ENCODE measurements around the gene USP17L12. TPM values are rescaled to one million over a fixed set of nuclear protein-coding genes. Genes with fewer than 3 reads are reported as not detected.
"Not testable (repeated sequence)": the region's sequence is repeated elsewhere in the genome, so short reads cannot be mapped to it uniquely, and the experiment has no call there.

USP17L12 gene, protein sequence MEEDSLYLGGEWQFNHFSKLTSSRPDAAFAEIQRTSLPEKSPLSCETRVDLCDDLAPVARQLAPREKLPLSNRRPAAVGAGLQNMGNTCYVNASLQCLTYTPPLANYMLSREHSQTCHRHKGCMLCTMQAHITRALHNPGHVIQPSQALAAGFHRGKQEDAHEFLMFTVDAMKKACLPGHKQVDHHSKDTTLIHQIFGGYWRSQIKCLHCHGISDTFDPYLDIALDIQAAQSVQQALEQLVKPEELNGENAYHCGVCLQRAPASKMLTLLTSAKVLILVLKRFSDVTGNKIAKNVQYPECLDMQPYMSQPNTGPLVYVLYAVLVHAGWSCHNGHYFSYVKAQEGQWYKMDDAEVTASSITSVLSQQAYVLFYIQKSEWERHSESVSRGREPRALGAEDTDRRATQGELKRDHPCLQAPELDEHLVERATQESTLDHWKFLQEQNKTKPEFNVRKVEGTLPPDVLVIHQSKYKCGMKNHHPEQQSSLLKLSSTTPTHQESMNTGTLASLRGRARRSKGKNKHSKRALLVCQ
- not detected in 2 replicates for total RNA-seq (2014; rRNA removed; shearing (Covaris generic))
- not detected in 2 replicates for polyA plus RNA-seq (2015; cell fraction: cytosol; rRNA removed)
- polyA plus RNA-seq (2015; cell fraction: nucleus; rRNA removed): not detected in 2 replicates

DNA sequence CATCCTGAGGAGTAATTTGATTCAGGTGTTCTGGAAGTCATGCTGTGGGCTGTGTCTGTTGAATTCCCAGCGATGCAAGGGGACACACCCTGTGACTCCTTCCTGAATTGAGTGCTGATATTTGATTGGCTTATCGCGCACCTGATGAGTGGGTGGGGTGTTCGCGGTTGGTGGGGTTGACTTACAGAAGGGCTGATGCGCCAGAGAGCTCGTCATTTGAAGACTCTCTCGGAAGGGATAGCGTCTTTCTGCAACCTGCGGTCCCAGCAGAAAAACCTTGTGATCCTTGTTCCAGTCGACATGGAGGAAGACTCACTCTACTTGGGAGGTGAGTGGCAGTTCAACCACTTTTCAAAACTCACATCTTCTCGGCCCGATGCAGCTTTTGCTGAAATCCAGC is at the start of gene USP17L12:
Gene USP17L12 (plus strand): TSS at position 301 of the 400 bp plus-strand sequence. CDS start 0 bp downstream, at position 301.
- in situ Hi-C loops (cut with HindIII; ENCODE audit: low pct_unique_long_range_greater_than_20kb, low sequenced_read_pairs); DNase-seq (ENCODE audit: low read depth, low spot score): not testable (repeated sequence)

DNA sequence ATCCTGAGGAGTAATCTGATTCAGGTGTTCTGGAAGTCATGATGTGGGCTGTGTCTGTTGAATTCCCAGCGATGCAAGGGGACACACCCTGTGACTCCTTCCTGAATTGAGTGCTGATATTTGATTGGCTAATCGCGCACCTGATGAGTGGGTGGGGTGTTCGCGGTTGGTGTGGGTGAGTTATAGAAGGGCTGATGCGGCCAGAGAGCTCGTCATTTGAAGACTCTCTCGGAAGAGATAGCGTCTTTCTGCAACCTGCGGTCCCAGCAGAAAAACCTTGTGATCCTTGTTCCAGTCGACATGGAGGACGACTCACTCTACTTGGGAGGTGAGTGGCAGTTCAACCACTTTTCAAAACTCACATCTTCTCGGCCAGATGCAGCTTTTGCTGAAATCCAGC is 9.6 kb upstream of the USP17L12 start, which contains the start of gene USP17L10:
Gene USP17L10 (plus strand): TSS at position 301 of the 400 bp plus-strand sequence. CDS start 0 bp downstream, at position 301.
- DNase-seq (ENCODE audit: low read depth, low spot score); in situ Hi-C loops (cut with HindIII; ENCODE audit: low pct_unique_long_range_greater_than_20kb, low sequenced_read_pairs): not testable (repeated sequence)

DNA sequence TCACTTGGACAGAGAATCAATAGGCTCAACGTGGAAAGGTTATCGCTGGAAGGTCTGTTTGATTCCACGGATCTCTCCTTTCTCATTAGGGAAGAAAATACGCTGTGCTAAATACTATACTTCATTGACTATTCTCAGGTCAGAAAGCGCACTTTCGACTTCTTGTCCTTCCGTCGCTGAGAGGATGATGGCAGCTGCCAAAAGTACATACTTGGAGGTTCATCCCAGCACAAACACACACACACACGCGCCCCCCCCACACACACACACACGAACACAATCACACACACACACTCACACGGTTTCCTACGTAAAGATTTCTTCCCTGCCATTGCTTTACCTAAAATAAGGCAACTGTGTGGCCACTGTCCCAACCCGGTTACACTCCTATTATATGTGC is 5.3 kb upstream of the USP17L12 start:
- in situ Hi-C loops (cut with HindIII; ENCODE audit: low pct_unique_long_range_greater_than_20kb, low sequenced_read_pairs); DNase-seq (ENCODE audit: low read depth, low spot score): not testable (repeated sequence)

DNA sequence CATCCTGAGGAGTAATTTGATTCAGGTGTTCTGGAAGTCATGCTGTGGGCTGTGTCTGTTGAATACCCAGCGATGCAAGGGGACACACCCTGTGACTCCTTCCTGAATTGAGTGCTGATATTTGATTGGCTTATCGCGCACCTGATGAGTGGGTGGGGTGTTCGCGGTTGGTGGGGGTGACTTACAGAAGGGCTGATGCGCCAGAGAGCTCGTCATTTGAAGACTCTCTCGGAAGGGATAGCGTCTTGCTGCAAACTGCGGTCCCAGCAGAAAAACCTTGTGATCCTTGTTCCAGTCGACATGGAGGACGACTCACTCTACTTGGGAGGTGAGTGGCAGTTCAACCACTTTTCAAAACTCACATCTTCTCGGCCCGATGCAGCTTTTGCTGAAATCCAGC is 4.8 kb upstream of the USP17L12 start, which contains the start of gene USP17L11:
Gene USP17L11 (plus strand): TSS at position 301 of the 400 bp plus-strand sequence. CDS start 0 bp downstream, at position 301.
- in situ Hi-C loops (cut with HindIII; ENCODE audit: low pct_unique_long_range_greater_than_20kb, low sequenced_read_pairs); DNase-seq (ENCODE audit: low read depth, low spot score): not testable (repeated sequence)

DNA sequence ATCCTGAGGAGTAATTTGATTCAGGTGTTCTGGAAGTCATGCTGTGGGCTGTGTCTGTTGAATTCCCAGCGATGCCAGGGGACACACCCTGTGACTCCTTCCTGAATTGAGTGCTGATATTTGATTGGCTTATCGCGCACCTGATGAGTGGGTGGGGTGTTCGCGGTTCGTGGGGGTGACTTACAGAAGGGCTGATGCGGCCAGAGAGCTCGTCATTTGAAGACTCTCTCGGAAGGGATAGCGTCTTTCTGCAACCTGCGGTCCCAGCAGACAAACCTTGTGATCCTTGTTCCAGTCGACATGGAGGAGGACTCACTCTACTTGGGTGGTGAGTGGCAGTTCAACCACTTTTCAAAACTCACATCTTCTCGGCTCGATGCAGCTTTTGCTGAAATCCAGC is 4.6 kb downstream of the USP17L12 start, which contains the start of gene USP17L13:
Gene USP17L13 (plus strand): TSS at position 301 of the 400 bp plus-strand sequence. CDS start 0 bp downstream, at position 301.
- in situ Hi-C loops (cut with HindIII; ENCODE audit: low pct_unique_long_range_greater_than_20kb, low sequenced_read_pairs); DNase-seq (ENCODE audit: low read depth, low spot score): not testable (repeated sequence)

DNA sequence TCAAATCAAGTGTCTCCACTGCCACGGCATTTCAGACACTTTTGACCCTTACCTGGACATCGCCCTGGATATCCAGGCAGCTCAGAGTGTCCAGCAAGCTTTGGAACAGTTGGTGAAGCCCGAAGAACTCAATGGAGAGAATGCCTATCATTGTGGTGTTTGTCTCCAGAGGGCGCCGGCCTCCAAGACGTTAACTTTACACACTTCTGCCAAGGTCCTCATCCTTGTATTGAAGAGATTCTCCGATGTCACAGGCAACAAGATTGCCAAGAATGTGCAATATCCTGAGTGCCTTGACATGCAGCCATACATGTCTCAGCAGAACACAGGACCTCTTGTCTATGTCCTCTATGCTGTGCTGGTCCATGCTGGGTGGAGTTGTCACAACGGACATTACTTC is 10.3 kb downstream of the USP17L12 start:
- in situ Hi-C loops (cut with HindIII; ENCODE audit: low pct_unique_long_range_greater_than_20kb, low sequenced_read_pairs); DNase-seq (ENCODE audit: low read depth, low spot score): not testable (repeated sequence)

DNA sequence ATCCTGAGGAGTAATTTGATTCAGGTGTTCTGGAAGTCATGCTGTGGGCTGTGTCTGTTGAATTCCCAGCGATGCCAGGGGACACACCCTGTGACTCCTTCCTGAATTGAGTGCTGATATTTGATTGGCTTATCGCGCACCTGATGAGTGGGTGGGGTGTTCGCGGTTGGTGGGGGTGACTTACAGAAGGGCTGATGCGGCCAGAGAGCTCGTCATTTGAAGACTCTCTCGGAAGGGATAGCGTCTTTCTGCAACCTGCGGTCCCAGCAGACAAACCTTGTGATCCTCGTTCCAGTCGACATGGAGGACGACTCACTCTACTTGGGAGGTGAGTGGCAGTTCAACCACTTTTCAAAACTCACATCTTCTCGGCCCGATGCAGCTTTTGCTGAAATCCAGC is 14.1 kb downstream of the USP17L12 start, which contains the start of gene USP17L15:
Gene USP17L15 (plus strand): TSS at position 301 of the 400 bp plus-strand sequence. CDS start 0 bp downstream, at position 301.
- in situ Hi-C loops (cut with HindIII; ENCODE audit: low pct_unique_long_range_greater_than_20kb, low sequenced_read_pairs); DNase-seq (ENCODE audit: low read depth, low spot score): not testable (repeated sequence)

DNA sequence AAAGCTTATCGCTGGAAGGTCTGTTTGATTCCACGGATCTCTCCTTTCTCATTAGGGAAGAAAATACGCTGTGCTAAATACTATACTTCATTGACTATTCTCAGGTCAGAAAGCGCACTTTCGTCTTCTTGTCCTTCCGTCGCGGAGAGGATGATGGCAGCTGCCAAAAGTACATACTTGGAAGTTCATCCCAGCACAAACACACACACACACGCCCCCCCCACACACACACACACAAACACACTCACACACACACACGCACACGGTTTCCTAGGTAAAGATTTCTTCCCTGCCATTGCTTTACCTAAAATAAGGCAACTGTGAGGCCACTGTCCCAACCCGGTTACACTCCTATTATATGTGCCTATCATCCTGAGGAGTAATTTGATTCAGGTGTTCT is 18.5 kb downstream of the USP17L12 start:
- in situ Hi-C loops (cut with HindIII; ENCODE audit: low pct_unique_long_range_greater_than_20kb, low sequenced_read_pairs); DNase-seq (ENCODE audit: low read depth, low spot score): not testable (repeated sequence)

DNA sequence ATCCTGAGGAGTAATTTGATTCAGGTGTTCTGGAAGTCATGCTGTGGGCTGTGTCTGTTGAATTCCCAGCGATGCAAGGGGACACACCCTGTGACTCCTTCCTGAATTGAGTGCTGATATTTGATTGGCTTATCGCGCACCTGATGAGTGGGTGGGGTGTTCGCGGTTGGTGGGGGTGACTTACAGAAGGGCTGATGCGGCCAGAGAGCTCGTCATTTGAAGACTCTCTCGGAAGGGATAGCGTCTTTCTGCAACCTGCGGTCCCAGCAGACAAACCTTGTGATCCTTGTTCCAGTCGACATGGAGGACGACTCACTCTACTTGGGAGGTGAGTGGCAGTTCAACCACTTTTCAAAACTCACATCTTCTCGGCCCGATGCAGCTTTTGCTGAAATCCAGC is 23.6 kb downstream of the USP17L12 start, which contains the start of gene USP17L17:
Gene USP17L17 (plus strand): TSS at position 301 of the 400 bp plus-strand sequence. CDS start 0 bp downstream, at position 301.
- in situ Hi-C loops (cut with HindIII; ENCODE audit: low pct_unique_long_range_greater_than_20kb, low sequenced_read_pairs); DNase-seq (ENCODE audit: low read depth, low spot score): not testable (repeated sequence)

DNA sequence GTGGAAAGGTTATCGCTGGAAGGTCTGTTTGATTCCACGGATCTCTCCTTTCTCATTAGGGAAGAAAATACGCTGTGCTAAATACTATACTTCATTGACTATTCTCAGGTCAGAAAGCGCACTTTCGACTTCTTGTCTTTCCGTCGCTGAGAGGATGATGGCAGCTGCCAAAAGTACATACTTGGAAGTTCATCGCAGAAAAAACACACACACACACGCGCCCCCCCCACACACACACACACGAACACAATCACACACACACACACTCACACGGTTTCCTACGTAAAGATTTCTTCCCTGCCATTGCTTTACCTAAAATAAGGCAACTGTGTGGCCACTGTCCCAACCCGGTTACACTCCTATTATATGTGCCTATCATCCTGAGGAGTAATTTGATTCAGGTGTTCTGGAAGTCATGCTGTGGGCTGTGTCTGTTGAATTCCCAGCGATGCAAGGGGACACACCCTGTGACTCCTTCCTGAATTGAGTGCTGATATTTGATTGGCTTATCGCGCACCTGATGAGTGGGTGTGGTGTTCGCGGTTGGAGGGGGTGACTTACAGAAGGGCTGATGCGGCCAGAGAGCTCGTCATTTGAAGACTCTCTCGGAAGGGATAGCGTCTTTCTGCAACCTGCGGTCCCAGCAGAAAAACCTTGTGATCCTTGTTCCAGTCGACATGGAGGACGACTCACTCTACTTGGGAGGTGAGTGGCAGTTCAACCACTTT is 28.2 kb downstream of the USP17L12 start, which contains the start of gene USP17L18:
Gene USP17L18 (plus strand): TSS at position 678 of the 728 bp plus-strand sequence. CDS start 0 bp downstream, at position 678.
- in situ Hi-C loops (cut with HindIII; ENCODE audit: low pct_unique_long_range_greater_than_20kb, low sequenced_read_pairs); DNase-seq (ENCODE audit: low read depth, low spot score): not testable (repeated sequence)

DNA sequence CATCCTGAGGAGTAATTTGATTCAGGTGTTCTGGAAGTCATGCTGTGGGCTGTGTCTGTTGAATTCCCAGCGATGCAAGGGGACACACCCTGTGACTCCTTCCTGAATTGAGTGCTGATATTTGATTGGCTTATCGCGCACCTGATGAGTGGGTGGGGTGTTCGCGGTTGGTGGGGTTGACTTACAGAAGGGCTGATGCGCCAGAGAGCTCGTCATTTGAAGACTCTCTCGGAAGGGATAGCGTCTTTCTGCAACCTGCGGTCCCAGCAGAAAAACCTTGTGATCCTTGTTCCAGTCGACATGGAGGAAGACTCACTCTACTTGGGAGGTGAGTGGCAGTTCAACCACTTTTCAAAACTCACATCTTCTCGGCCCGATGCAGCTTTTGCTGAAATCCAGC is 33.1 kb downstream of the USP17L12 start, which contains the start of gene USP17L19:
Gene USP17L19 (plus strand): TSS at position 301 of the 400 bp plus-strand sequence. CDS start 0 bp downstream, at position 301.
- in situ Hi-C loops (cut with HindIII; ENCODE audit: low pct_unique_long_range_greater_than_20kb, low sequenced_read_pairs); DNase-seq (ENCODE audit: low read depth, low spot score): not testable (repeated sequence)

DNA sequence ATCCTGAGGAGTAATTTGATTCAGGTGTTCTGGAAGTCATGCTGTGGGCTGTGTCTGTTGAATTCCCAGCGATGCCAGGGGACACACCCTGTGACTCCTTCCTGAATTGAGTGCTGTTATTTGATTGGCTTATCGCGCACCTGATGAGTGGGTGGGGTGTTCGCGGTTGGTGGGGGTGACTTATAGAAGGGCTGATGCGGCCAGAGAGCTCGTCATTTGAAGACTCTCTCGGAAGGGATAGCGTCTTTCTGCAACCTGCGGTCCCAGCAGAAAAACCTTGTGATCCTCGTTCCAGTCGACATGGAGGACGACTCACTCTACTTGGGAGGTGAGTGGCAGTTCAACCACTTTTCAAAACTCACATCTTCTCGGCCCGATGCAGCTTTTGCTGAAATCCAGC is 37.9 kb downstream of the USP17L12 start, which contains the start of gene USP17L20:
Gene USP17L20 (plus strand): TSS at position 301 of the 400 bp plus-strand sequence. CDS start 0 bp downstream, at position 301.
- in situ Hi-C loops (cut with HindIII; ENCODE audit: low pct_unique_long_range_greater_than_20kb, low sequenced_read_pairs): not testable (repeated sequence)

DNA sequence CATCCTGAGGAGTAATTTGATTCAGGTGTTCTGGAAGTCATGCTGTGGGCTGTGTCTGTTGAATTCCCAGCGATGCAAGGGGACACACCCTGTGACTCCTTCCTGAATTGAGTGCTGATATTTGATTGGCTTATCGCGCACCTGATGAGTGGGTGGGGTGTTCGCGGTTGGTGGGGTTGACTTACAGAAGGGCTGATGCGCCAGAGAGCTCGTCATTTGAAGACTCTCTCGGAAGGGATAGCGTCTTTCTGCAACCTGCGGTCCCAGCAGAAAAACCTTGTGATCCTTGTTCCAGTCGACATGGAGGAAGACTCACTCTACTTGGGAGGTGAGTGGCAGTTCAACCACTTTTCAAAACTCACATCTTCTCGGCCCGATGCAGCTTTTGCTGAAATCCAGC is 42.6 kb downstream of the USP17L12 start, which contains the start of gene USP17L21:
Gene USP17L21 (plus strand): TSS at position 301 of the 400 bp plus-strand sequence. CDS start 0 bp downstream, at position 301.
- in situ Hi-C loops (cut with HindIII; ENCODE audit: low pct_unique_long_range_greater_than_20kb, low sequenced_read_pairs); DNase-seq (ENCODE audit: low read depth, low spot score): not testable (repeated sequence)

More for the DNA sequence above, 37.9 kb downstream of the USP17L12 start, which contains the start of gene USP17L20:
- DNase-seq (ENCODE audit: low read depth, low spot score): not testable (repeated sequence)

DNA sequence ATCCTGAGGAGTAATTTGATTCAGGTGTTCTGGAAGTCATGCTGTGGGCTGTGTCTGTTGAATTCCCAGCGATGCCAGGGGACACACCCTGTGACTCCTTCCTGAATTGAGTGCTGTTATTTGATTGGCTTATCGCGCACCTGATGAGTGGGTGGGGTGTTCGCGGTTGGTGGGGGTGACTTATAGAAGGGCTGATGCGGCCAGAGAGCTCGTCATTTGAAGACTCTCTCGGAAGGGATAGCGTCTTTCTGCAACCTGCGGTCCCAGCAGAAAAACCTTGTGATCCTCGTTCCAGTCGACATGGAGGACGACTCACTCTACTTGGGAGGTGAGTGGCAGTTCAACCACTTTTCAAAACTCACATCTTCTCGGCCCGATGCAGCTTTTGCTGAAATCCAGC is 47.4 kb downstream of the USP17L12 start, which contains the start of gene USP17L22:
Gene USP17L22 (plus strand): TSS at position 301 of the 400 bp plus-strand sequence. CDS start 0 bp downstream, at position 301.
- DNase-seq (ENCODE audit: low read depth, low spot score); in situ Hi-C loops (cut with HindIII; ENCODE audit: low pct_unique_long_range_greater_than_20kb, low sequenced_read_pairs): not testable (repeated sequence)

Data from SK-MEL-5 (cell line).